HG02970 (cell line): ENCODE results near the gene AHCYL1.

Experiments used
- ATAC-seq: cut with Tn5 transposase; IDR thresholded peaks from one replicate; pipeline ENCODE4 v1.9.1; 2021; ENCODE audit warnings: mild to moderate bottlenecking, moderate library complexity, moderate number of reproducible peaks; ENCODE audit not compliant: unreplicated experiment, low FRiP score

AHCYL1 gene

DNA sequence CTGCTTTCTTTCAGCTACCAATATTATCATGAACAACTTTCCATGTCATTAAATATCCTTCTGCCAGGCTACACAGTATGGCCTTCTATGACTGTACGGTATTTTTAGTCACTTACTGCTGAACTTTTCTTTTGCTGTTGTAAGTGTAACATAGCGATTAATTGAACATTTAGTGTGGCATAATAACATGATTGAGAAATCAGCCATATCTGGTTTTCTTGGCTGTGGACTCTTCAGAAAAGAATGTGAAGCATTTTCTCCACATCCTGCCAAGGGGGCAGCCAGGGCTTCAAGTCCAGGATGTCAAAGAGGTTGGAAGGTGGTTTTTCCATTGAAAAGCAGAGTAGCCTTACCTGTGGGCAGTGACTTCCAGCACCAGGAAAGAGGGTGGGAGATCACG lies 8.8 kb upstream of the AHCYL1 start:
- no peak for ATAC-seq

DNA sequence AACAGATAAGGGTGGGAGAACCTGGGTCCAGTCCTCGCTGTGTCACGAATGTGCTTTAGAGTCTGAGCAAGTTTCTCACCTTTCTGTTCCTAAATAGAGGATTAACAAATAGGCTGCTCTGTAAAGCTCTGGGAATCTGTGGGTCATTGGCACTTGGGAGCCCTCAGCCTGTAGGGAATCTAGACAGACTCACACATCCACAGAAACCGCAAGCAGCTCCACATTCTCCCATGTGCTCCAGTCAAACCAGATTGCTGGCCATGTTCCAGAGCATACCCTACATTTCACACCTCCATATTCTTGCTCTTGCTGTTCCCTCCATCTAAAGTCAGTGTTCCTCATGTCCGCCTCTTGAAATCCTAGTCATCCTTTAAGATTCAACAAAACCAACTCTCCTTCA lies 7.8 kb upstream of the AHCYL1 start:
- no peak for ATAC-seq

DNA sequence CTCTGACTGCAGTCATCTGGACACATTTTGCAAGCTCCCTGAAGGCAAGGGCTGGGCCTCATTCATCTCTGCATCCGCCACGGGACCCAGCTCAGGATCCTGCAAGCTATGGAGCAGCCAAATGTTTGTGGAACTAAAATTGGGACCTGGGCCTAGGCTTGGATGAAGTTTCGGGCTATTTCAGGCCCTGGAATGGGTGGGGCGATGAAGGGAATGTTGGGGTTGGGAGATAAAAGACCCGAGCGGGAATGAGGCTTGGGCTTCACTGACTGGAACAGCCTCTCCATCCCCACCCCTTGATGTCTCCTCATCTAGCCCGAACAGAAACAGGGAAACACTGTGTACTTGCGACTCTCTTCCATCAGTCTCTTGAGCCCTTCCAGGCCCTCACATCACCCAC lies 7.3 kb upstream of the AHCYL1 start:
- ATAC-seq: no peak

DNA sequence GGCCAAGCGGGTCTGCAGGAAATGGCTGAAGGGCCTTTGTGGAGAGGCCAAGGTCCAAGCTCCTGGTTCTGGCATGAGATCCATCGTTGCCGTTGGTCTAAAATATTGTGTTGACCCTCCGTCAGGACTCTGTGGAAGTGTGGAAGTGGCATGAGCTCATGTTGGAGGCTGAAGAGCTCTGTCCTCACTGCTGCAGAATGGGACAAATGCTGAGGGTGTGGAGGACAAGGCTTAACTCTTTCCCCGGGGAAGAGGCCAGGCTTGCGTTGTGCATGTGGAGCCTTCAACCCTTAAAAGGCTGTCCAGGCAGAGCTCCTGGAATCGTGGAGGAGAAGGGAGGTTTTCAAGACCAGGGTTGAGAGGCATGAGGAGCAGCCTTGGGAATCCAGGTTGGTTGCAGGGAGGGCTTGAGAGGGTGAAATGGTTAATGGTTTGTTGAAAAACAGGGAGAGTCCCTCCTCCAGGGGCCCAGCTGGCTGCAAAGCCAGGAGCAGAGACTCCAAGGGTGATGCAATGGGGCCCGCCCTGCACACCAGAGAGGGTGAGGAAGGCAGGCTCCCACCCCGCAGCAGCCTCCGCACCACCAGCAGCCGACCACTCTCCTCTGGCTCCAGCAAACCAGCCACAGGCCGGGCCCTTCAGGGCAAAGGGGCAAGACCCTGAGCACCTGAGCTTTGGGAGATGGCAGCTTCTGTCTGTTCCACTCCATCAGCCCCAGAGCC lies 6.7 kb upstream of the AHCYL1 start:
- ATAC-seq: no peak

DNA sequence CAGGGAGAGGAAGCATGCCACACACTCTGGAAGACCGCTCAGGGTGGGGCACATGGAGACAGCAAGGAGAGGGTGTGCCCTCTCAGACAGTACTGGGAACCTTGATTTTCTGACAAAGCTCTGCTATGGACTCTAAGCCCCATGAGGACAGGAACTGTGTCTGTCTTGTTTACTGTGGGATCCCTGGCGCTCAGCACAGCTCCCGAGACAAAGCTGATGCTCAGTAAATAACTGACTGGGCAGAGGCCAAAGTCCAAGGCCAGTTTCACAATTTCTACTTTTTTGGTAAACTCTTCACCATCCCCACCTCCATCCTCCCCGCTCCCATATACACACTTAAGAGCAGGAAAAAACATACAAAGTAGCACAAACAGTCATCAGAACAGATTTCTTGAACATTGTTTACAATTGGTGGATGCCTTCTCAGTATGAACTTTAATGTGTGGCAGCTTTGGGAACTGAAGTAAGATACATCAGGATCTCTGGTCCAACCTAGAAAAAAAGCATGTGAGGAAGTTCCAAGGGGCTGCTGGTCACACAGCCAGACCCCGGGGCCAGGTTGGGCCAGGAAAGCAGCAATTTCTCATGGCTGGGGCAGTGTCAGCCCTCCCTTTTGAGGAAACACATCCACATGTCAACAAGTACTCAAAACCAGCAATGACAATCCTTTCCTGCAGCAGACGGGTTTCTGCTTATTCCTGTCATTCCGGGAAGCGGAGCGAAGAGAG lies 5.6 kb upstream of the AHCYL1 start:
- ATAC-seq: no peak

DNA sequence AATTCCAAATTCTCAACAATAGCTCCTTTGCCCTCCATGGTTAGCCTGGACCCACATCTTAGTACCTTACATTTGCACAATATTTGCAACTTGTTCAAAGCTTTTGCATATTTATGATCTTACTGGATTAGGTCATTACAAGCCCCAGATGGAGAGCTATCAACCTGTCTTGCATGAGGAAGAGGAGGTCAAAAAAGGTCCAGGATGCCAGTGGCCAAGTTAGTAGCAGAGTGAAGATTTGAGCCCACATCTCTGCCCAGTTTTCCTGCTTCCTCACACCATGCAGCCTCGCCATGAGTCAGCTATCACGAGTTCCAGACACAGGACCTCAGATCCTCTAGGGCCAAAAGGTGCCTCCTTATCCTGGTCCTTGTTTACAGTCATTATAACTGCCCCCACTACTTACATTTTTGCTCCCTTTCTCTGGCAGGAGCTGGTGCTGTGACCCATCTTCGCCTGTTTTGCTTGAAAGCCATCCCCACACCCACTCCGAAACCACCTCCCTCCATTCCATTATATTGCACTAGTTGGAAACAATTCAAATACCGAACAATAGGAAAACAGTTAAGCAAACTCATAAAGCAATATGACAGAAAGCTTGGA lies 5.0 kb upstream of the AHCYL1 start:
- no peak for ATAC-seq

DNA sequence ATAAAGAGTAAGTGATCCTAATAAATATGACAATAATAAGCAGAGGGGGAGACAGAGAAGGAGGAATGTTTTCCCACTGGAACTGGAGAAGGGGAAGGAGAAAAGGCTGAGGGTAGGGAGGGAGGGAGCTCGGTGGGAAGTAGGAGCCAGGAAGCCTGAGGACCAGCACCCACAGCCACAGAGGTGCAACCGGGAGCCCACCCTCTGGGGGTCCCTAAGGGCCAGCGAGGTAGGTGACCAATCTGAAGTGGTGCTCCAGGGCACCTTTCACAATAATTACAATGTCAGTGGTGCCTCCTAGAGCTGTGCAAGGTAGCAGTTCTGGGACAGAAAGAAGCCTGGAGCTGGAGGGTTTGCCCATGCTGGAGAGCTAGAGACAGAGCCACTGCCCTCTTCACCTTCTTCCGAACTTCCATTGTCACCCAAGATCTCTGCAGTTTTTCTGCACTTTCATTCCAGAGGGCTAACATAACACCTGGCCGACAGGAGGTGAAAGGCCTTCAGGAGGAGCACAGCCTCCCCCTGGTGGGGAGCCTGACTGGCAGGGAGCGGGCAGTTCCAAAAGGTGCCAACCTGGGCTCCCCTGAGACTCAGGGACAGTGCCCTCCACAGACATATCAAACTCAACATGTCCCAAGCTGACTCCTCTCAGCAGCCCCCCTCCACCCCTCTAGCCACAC lies 4.1 kb upstream of the AHCYL1 start:
- no peak for ATAC-seq

DNA sequence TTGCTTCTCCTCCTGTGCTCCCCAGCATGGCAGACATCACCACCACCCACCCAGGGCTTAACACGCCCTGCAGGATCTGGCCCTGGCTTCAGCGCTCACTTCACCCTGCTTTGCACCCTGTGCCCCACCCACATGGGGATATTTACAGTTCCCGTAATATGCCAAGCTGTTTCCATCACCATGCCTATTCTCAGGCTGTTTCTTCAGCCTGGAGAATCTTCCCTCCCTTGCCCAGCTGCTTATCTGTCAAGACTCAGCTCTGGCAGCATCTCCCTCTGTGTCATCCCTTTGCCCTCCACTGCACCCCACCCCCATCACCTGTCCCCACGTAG lies 3.6 kb upstream of the AHCYL1 start:
- ATAC-seq: no peak

DNA sequence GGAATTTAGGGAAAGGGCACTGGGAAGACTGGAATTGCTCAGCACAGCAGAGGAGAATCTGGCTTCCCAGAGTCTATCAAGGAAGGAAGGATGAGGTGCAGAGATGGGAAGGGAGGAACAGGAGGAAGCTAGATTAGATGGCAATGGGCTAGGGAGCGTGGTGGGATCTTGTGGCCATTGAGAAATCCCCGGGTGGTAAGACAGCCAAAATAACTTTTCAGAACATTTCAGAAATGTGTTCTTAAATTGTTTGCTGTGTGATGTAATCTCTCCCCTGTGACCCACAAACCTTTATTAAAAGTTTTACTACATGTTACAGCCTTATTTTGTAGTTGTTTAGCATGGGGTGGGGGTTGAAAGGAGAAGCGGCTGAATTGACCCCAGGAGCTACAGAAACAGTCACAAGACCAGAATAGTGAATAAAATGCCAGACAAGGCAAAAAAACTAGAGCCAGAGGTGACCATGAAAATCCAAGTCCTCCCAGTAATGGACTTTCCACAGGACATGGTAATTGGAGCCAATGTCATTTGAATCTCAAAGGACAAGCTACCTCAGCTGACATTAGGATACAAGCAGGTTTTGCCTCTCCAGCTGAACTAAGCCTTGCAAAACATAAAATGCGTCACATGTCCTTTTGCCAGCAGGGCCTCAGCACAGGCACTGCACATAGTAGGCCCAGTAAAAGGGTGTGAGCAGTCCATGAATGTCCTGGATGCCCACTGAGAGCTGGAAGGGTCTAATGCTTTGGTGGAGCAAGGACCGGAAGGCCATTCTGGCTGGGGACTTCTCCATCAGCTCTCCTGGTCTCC lies 980 bp upstream of the AHCYL1 start:
- ATAC-seq: no peak

DNA sequence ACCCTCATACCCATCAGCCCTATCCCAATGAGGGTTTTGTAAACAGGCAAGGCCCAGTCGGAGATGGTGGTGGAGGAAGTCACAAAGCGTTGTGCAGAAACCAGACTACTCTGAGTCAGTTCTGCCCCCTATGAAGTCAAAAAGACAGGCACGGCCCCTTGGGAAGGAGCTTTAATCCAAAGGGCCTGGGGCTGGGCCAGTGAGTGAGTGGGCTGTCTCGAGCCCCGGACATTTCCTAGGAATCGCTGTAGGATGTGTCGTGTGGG lies 442 bp upstream of the AHCYL1 start:
- ATAC-seq: no peak

DNA sequence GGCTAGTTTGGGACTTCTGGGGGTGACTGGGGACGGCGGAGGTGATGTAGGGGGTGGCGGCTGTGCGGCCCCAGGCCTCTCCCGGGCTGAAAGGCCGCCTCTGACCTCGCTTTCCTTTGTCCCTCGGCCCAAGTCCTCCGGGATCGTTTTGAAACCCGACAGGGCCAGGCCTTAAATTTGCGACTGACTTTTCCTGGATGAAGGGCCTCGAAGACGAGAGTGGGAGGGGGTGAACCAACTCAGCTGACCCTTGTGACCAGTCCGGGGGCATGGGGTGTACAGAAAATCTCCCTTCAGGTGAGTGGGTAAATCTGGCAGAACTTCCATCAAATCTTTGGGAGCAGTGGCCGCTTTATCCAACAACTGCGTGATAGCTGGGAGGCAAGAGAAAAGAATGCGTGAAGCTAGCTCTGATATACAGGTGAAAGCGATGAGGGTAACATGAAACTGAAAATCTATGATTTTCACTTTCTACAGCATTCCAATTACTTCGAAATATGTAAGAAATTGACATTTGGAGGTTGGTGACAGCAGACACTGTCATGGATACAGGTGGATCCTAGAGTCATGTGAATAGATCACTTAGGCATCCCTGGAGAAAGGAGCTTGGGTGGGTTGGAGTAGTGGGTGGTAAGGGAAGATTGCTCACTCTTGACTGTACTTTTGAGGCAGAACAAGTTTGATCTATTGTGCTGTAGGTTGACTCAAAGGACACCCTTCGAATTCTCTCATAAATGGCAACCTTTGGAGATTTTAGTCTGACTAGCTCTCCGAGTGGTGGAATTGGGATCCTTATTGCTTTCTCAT lies 885 bp downstream of the AHCYL1 start:
- no peak for ATAC-seq

DNA sequence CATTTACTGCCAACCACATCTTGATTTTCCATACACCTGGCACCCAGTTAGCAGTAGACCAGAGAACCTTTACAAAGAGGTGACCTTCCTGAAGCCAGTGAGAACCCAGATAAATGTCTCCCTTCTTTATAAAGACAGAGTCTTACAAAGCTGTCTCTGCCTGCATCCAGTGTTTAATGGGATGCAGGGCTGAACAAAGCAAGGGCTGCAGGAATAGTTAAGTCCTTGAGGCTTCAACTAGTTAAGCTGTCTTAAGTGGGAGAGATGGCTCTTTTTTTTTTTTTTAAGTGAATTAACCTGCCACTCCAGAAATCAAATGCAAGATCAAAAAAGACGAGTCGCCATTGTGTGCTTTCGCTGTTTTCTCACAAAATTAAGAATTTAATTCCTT lies 1.5 kb downstream of the AHCYL1 start:
- ATAC-seq: no peak

DNA sequence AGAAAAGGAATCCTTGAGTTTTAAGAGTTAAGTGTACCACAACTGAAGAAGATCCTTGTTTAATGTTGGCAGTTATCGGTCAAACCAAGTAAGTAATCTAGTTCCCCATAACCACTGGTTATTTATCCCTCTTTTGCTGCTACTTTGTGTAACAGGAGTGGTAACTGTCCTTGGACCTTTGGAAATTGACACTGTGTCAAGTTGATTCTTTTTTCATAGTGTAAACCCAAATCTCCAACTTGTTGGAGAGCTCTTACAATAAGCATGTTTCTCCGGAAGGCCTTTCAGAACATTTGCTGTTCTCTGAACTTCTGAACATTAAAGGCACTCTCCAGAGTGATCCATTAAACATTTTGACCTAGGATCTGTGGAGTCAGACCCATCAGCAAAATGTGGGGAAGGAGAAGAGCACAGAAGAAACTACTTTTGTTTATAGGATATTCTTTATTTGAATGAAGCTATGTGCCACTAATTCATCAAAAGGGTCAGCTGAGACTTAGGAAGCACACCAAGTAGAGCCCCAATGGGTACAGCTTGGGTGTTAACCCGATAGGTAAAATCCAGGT lies 3.9 kb downstream of the AHCYL1 start:
- ATAC-seq: no peak

DNA sequence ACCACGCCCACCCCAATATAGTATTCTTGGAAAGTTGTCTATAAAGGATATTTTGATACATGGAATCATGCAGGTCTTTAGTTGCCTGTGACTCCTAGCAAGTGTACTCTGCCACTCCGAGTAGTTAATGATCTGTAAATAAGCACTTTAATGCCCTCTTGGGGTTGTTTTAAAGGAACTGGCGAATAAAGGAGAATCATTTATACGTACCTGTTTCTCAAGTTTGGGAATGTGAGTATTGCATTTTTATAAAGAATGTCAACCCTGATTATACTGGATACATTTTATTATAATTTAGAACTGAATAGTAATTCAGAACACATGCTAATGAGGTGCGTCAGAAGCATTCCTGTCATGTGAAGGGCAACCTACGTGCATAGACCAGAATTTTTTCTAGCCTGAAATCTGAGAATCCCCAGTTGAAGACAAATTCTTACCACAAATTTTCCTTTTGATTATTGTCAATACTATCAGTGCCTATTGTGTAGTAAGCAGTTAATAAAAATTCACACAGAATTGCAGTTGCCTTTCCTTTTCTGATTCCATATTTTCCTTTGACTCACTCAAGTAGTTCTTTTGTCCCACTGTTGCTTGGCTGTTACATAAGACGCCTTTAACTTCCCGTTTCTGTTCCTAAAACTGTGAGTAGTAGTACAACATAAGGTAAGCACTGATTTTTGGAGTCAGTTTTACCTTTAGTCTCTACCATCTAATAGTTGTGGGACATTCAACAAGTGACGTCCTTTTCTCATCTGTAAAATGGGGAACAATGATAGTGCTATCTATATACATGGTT lies 5.1 kb downstream of the AHCYL1 start:
- no peak for ATAC-seq

DNA sequence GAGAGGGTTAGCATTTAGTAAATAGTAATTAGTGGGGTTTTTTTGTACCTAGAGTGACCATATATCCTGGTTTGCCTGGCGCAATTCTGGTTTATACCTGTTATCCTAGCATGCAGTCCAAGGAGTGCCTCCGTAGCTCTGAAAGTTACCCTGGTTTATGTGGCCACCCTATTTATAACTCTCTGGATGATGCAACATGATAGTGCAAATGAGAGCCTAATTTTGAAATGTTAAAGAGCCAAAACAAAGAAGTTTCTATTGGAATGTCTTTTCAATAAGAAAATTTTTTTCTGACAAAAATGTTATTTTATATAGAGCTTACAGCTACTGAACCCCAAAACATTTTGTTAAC lies 5.7 kb downstream of the AHCYL1 start:
- no peak for ATAC-seq

DNA sequence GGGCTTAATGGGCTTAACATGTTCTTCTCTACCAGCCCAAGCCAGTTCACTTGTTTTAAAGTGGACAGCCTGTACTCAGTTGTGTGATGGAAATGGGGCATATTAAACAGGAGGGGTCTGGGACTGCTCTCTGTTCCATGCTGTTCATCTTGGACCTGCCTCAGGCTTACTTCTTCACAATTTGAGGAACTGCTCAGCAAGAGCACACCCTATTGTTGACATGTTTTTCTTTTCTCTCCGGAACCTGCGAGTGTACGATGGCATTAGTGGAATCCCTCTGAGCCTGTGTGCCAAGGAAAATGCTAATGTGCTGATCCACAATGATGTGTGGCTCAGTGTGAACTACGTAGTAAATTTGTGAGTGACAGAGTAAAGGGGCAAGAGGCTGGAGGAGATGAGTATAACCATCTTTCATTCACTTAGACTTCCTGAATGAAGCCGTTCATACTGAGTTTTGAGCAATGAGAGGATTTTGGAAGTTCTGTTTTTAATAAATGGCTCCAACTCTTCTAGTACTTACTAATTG lies 6.9 kb downstream of the AHCYL1 start:
- no peak for ATAC-seq

DNA sequence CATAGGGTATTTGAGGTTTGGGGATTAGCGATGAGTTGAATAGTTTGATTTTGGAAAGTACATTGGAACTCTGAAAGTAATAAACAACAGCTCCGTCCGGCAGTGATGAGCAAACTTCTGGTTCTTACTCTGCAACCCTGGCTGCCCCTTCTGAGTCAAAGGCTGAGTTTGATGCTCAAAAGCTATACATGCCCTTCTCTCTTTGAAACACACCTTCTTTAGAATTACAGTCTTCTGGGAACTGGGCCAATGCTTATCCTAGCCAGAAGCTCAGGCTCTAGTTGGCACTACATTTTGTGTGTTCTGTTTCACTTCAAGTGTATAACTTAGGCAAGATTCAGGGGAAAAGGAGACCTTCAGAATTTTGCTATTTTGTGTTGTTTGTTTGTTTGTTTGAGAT lies 9.3 kb downstream of the AHCYL1 start:
- ATAC-seq: no peak

DNA sequence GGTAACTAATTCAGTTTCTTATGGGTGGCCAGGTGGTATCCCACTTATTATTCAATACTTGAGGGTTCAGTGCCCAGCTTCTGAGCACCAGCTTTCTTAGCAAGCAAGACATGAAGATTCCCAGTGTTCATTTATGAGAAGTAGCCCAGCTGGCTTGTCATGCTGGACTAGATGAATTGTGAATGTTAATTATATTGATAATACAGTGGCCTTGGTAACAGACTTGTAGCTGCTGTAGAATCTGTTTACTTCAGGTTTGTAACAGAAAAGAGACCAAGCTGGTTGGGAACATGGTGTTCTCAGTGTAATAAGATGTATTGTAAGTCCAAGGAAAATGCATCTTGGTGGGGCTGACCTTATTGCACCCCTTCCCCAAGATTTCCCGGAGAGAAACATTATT lies 10.1 kb downstream of the AHCYL1 start:
- no peak for ATAC-seq

DNA sequence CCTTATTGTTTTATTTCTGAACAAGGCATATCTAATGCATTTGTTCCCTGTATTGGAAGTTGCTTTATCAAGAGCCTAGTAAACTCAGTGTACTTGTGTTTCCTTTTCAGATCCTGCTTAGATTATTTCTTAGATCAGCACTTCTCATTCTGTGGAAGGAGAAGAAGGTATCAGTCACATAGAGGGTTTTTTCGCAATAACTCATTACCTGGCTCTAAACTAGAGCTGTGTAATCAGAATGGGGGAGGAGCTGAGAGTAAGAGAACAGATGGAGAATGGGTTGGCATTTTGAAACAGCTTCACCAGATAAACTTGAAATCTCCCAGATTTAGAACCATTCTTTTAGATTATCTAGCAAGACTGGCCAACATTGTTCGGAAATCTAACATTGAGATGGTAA lies 11.0 kb downstream of the AHCYL1 start:
- no peak for ATAC-seq
